ENCODE data around the gene MMP10.

DNA sequence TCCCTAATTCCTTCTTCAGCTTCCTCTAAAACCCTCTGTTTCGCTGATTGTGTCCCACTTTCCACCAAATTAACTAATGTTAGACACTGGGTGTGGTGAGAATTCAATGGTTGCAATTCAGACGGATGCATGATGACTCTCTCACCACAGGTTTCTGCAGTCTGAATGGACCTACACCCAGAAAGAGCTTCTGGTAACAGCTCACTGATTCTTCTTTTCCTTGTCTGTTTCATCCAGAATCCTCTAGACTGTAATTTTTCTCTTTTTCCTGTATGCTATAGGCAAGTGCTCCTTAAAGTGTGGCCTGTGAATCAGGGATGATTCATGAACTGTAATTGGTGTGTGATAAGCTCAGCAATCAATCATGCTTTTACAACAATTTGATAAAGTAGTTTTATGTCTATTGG, 18.1 kb downstream of the MMP10 start:
- TF ChIP-seq, protein P1, sequence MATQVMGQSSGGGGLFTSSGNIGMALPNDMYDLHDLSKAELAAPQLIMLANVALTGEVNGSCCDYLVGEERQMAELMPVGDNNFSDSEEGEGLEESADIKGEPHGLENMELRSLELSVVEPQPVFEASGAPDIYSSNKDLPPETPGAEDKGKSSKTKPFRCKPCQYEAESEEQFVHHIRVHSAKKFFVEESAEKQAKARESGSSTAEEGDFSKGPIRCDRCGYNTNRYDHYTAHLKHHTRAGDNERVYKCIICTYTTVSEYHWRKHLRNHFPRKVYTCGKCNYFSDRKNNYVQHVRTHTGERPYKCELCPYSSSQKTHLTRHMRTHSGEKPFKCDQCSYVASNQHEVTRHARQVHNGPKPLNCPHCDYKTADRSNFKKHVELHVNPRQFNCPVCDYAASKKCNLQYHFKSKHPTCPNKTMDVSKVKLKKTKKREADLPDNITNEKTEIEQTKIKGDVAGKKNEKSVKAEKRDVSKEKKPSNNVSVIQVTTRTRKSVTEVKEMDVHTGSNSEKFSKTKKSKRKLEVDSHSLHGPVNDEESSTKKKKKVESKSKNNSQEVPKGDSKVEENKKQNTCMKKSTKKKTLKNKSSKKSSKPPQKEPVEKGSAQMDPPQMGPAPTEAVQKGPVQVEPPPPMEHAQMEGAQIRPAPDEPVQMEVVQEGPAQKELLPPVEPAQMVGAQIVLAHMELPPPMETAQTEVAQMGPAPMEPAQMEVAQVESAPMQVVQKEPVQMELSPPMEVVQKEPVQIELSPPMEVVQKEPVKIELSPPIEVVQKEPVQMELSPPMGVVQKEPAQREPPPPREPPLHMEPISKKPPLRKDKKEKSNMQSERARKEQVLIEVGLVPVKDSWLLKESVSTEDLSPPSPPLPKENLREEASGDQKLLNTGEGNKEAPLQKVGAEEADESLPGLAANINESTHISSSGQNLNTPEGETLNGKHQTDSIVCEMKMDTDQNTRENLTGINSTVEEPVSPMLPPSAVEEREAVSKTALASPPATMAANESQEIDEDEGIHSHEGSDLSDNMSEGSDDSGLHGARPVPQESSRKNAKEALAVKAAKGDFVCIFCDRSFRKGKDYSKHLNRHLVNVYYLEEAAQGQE (IDR thresholded peaks at IDR 0.05; ENCODE audit: insufficient read depth in 1 of 2, low read depth in 2 of 2, low read length in 2 of 2): no peak
- TF ChIP-seq TAF1 (IDR thresholded peaks at IDR 0.05; ENCODE audit: borderline replicate concordance, insufficient read depth, low read length) (no peak), POLR2AphosphoS5 (IDR thresholded peaks at IDR 0.05; ENCODE audit: low read depth, low read length) (no peak), SIN3A (IDR thresholded peaks at IDR 0.05; ENCODE audit: borderline replicate concordance, insufficient read depth, low read length) (no peak), FOXP2 (optimal IDR thresholded peaks at IDR 0.05; ENCODE audit: borderline replicate concordance, extremely low read depth, extremely low read length, insufficient read depth) (no peak)

Data from PFSK-1 (cell line).